Measurements from ENCODE around the gene ATG16L1. TPM values are rescaled to one million over a fixed set of nuclear protein-coding genes. Genes with fewer than 3 reads are reported as not detected.

Gene ATG16L1
- total and polyA plus RNA-seq, 2 of the 4 experiments (the other 2 are of a cell fraction), result 20.0 to 26.2 TPM

DNA sequence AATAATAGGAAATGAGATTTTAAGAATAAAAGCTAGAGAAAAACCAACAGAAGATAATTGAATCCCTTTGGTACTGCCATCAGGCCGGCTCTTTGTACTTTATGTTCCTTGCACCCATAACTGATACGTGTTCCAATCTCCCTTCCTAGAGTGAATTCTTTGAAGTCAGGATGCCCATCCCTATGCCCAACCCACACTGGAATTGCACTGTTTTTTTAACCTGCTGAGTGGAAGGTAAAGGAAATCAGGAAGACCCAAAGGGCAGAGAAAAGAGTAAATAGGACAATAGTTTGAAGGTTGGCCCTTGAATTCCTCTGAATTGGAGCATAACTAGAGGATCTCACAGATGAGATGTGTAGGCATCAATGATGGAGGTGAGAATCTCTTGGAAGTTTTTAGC is 4.4 kb upstream of the ATG16L1 start:
- POLR2A ChIA-PET (ENCODE audit: unreplicated experiment), result no interaction called here
- no TSS peak for BruUV-seq (replicated peaks)
- Histone ChIP-seq H2BK20ac (ENCODE audit: low read depth, low read length) (no peak overlapping the region), H3K23ac (ENCODE audit: low read depth, low read length) (no peak overlapping the region), H3K9me3 (ENCODE audit: control insufficient read depth, insufficient read depth, low read length) (no peaks in the 10 kb centered on the region), H3K4me1 (ENCODE audit: control insufficient read depth, insufficient read depth, low read length) (no peaks in the 10 kb centered on the region), H3K18ac (ENCODE audit: low read depth, low read length) (no peak overlapping the region), H2AFZ (replicated peaks; ENCODE audit: low read length, poor library complexity) (no peak overlapping the region), H2AK9ac (replicated peaks; ENCODE audit: low read depth, low read length, poor library complexity) (no peak overlapping the region), H3K36me3 (ENCODE audit: control insufficient read depth, insufficient read depth, low read length) (no peaks in the 10 kb centered on the region), H4K8ac (ENCODE audit: low read depth in 2 of 2, low read length in 2 of 2) (no peak overlapping the region), H2AK5ac (ENCODE audit: low read depth, low read length) (no peak overlapping the region), H3K4me2 (ENCODE audit: low read depth, low read length) (no peak overlapping the region), H2BK15ac (ENCODE audit: low read depth, low read length) (no peak overlapping the region), H2BK120ac (ENCODE audit: low read depth, low read length) (no peak overlapping the region), H3K4ac (ENCODE audit: low read depth, low read length) (no peak overlapping the region), H3K27ac (ENCODE audit: insufficient read depth, low read length) (no peak overlapping the region), H3K56ac (ENCODE audit: extremely low read depth, insufficient read depth, low read length) (no peak overlapping the region), H2BK5ac (ENCODE audit: low read depth, low read length, poor library complexity, severe bottlenecking) (no peak overlapping the region), H3K14ac (replicated peaks; ENCODE audit: low read depth, low read length) (no peak overlapping the region), H4K91ac (ENCODE audit: insufficient read depth, low read depth, low read length) (no peak overlapping the region), H3K9me1 (ENCODE audit: insufficient read depth, low read length) (no peaks in the 10 kb centered on the region), H3K4me3 (ENCODE audit: insufficient read depth, low read depth, low read length) (no peak overlapping the region), H3K27me3 (ENCODE audit: control insufficient read depth, insufficient read depth, low read length) (peaks cover 3% of the 10 kb centered on the region; the same call in 1 of the 2 replicates), H3K9ac (ENCODE audit: low read depth, low read length) (no peak overlapping the region), H4K20me1 (ENCODE audit: insufficient read depth, low read length) (no peaks in the 10 kb centered on the region), H3K79me1 (ENCODE audit: low read depth in 1 of 2, low read length in 2 of 2) (peaks cover 2 to 5% of the 10 kb centered on the region in 2 experiments; a peak in 3 of 4 replicates), H4K5ac (ENCODE audit: low read depth, low read length) (no peak overlapping the region)
- intact Hi-C loops (cut with micrococcal nuclease), result no loop called here
- no peak for TF ChIP-seq BHLHE40 (IDR thresholded peaks at IDR 0.05; ENCODE audit: low read depth, low read length)
- TF ChIP-seq RFX5 (IDR thresholded peaks at IDR 0.05; ENCODE audit: low read depth, low read length), result no peak
- no peak for TF ChIP-seq RCOR1 (IDR thresholded peaks at IDR 0.05; ENCODE audit: insufficient replicate concordance, low read length)
- no peak for TF ChIP-seq RAD21 (IDR thresholded peaks at IDR 0.05; ENCODE audit: low read length)
- TF ChIP-seq CEBPB (IDR thresholded peaks at IDR 0.05; ENCODE audit: low read depth, low read length), result no peak
- TF ChIP-seq MAFK (IDR thresholded peaks at IDR 0.05; ENCODE audit: low read depth, low read length), result no peak
- TF ChIP-seq POLR2A (IDR thresholded peaks at IDR 0.05; ENCODE audit: low read depth, low read length), result no peak
- no peak for TF ChIP-seq CHD1 (IDR thresholded peaks at IDR 0.05; ENCODE audit: low read depth, low read length)
- dilution Hi-C loops (cut with HindIII; ENCODE audit: low sequenced_read_pairs, unreplicated experiment), result no loop called here
- no CpG with 5 or more reads among the region's 2 CpGs for WGBS, 2 experiments (ENCODE audit: extremely low coverage in 2 of 2, insufficient read length in 1 of 2)
- in situ Hi-C loops (cut with MboI; ENCODE audit: low sequenced_read_pairs), result no loop called here
- CTCF ChIA-PET, result no interaction called here
- no peak for DNase-seq
- no peak for ATAC-seq (ENCODE audit: low read depth)

Measured in IMR-90 (cell line).